B cell (primary cell): Measurements from ENCODE around the gene ICAM4. TPM values are rescaled to one million over a fixed set of nuclear protein-coding genes. Genes with fewer than 3 reads are reported as not detected.
A peak's percentile ranks its signal among the peaks of the same experiment; 100 is the strongest.

Source experiments
- ATAC-seq: fragments of 200-7000 bp; cut with Tn5 transposase; one replicate; pipeline ENCODE4 v1.10.0; 2021; ENCODE audit warnings: low read depth, mild to moderate bottlenecking, moderate number of reproducible peaks, moderate library complexity
- CTCF ChIA-PET: fragments of 350-600 bp; sonication (Branson Sonifier 250); formaldehyde crosslinking; loops from one replicate; lab custom pipeline; 2021; ENCODE audit warnings: antibody characterized with exemption, inconsistent platforms; lab: Charles Lee
- POLR2A ChIA-PET: fragments of 350-600 bp; sonication (Branson Sonifier 250); formaldehyde crosslinking; loops from one replicate; lab custom pipeline; 2021; ENCODE audit warnings: antibody characterized with exemption; lab: Charles Lee
- DNase-seq: peaks from one replicate; pipeline ENCODE4 v3.0.0; 2013
- H2AFZ ChIP-seq: 2 replicates; pipeline ENCODE4 v1.6.1; 2012; ENCODE audit warnings: mild to moderate bottlenecking, low read depth, low read length; ENCODE audit not compliant: insufficient read depth, poor library complexity, severe bottlenecking
- H3K27ac ChIP-seq, 2 donors: 1 replicate in 1 of 2; 2 replicates in 1 of 2; pipeline ENCODE4 v1.5.1; 2012 to 2013; ENCODE audit warnings: low read length in 2 of 2, mild to moderate bottlenecking in 2 of 2, moderate library complexity in 1 of 2
- H3K27me3 ChIP-seq, 4 experiments: fragments of 200-600 bp in 1 of 4; sonication (generic) in 1 of 4; replicated peaks in 1 of 4; 1 replicate in 2 of 4; 2 replicates in 2 of 4; pipeline versions ENCODE4 v1.6.1 to v1.7.0; 2013 to 2016; ENCODE audit warnings: low read length in 3 of 4, mild to moderate bottlenecking in 2 of 4, mixed read lengths in 1 of 4, moderate library complexity in 1 of 4; ENCODE audit not compliant: insufficient read depth in 4 of 4, control insufficient read depth in 3 of 4; ENCODE audit errors: control extremely low read depth in 1 of 4
- H3K36me3 ChIP-seq, 2 experiments: replicated peaks in 1 of 2; 1 replicate in 1 of 2; 2 replicates in 1 of 2; pipeline versions ENCODE4 v1.6.1 to v1.7.1; 2013; ENCODE audit warnings: low read length in 1 of 2; ENCODE audit not compliant: insufficient read depth in 2 of 2, control insufficient read depth in 1 of 2; ENCODE audit errors: control extremely low read depth in 1 of 2, extremely low read depth in 1 of 2
- H3K4me1 ChIP-seq, 2 donors: fragments of 200-600 bp in 1 of 2; sonication (generic) in 1 of 2; 1 replicate in 1 of 2; 2 replicates in 1 of 2; pipeline versions ENCODE4 v1.5.1 to v1.6.1; 2013 to 2017; ENCODE audit warnings: low read length in 2 of 2; ENCODE audit not compliant: control insufficient read depth in 2 of 2, insufficient read depth in 2 of 2
- H3K4me2 ChIP-seq: replicated peaks from 2 replicates; pipeline ENCODE3; 2012; ENCODE audit warnings: mild to moderate bottlenecking, low read depth, low read length; ENCODE audit not compliant: poor library complexity, severe bottlenecking
- H3K4me3 ChIP-seq, 5 experiments: fragments of 200-600 bp in 1 of 5; sonication (generic) in 1 of 5; 1 replicate in 3 of 5; 2 replicates in 2 of 5; pipeline versions ENCODE4 v1.5.1 to v1.7.0; 2011 to 2016; ENCODE audit warnings: low read length in 4 of 5, mild to moderate bottlenecking in 4 of 5, low read depth in 2 of 5, control low read depth in 1 of 5, moderate library complexity in 1 of 5; ENCODE audit not compliant: insufficient read depth in 1 of 5; ENCODE audit errors: control extremely low read depth in 1 of 5, extremely low read depth in 1 of 5
- H3K79me2 ChIP-seq: fragments of 200-600 bp; sonication (generic); one replicate; pipeline ENCODE4 v1.6.0; 2016; ENCODE audit warnings: low read length; ENCODE audit not compliant: control insufficient read depth, insufficient read depth
- H3K9ac ChIP-seq: fragments of 200-600 bp; sonication (generic); 2 replicates; pipeline ENCODE4 v1.6.1; 2017; ENCODE audit warnings: mild to moderate bottlenecking, low read length, moderate library complexity
- H3K9me3 ChIP-seq, 3 donors: one replicate each; pipeline versions ENCODE4 v1.6.1 to v1.7.1; 2013; ENCODE audit warnings: low read length in 2 of 3; ENCODE audit not compliant: control insufficient read depth in 2 of 3, insufficient read depth in 1 of 3; ENCODE audit errors: control extremely low read depth in 1 of 3
- H4K20me1 ChIP-seq: 2 replicates; pipeline ENCODE4 v1.6.0; 2012; ENCODE audit warnings: mild to moderate bottlenecking, low read length; ENCODE audit not compliant: insufficient read depth, control insufficient read depth, poor library complexity, severe bottlenecking
- H3K27ac Mint-ChIP-seq: one replicate; pipeline ENCODE4 v1.8.0; 2021; ENCODE audit warnings: mixed read lengths
- H3K27me3 Mint-ChIP-seq: one replicate; pipeline ENCODE4 v1.8.0; 2021; ENCODE audit warnings: mixed read lengths
- H3K4me1 Mint-ChIP-seq: one replicate; pipeline ENCODE4 v1.8.0; 2021; ENCODE audit warnings: mixed read lengths
- H3K4me3 Mint-ChIP-seq: one replicate; pipeline ENCODE4 v1.8.0; 2021; ENCODE audit warnings: mixed read lengths
- H3K9me3 Mint-ChIP-seq: one replicate; pipeline ENCODE4 v1.8.0; 2022; ENCODE audit warnings: mixed read lengths; ENCODE audit not compliant: insufficient read depth
- CTCF ChIP-seq: fragments of 200-600 bp; IDR thresholded peaks from one replicate; pipeline ENCODE4 v1.8.0; 2022; ENCODE audit warnings: antibody characterized with exemption, mild to moderate bottlenecking
- EZH2 ChIP-seq: IDR thresholded peaks from 2 replicates; pipeline ENCODE4 v1.6.1; 2012; ENCODE audit warnings: borderline replicate concordance, low read depth, mild to moderate bottlenecking, moderate library complexity, low read length; ENCODE audit not compliant: insufficient read depth, poor library complexity, severe bottlenecking
- WGBS: methylation state at CpG from one replicate; pipeline ENCODE4 v1.1.5; 2013; ENCODE audit warnings: missing lambda C conversion rate; ENCODE audit not compliant: insufficient coverage; 5-methylcytosine and 5-hydroxymethylcytosine counted together
- intact Hi-C: fragments of 100-400 bp; cut with micrococcal nuclease; formaldehyde crosslinking; loops from one replicate; pipeline ENCODE4 v1.10.0; 2022
- polyA plus RNA-seq: library from polyadenylated mRNA; depleted of rRNA; stranded (reverse); fragments of >200 nt; gene quantifications from 2 replicates; pipeline ENCODE4 v1.2.3, GENCODE V29; 2012
- total RNA-seq, 2 donors: library from RNA; stranded (reverse); fragments of 120-200 nt in 1 of 2; gene quantifications; 1 replicate in 1 of 2; 2 replicates in 1 of 2; pipeline versions ENCODE4 v1.2.3 to v1.2.4, GENCODE V29; 2013 to 2022

Gene ICAM4
- total and polyA plus RNA-seq, 2 donors (not counting 1 experiment from before 2014, with no cell fraction given), result 0.44 to 0.78 TPM

- Mint-ChIP-seq H3K9me3 (no peaks in the 10 kb centered on the region), H3K4me1 (peaks cover 20% of the 10 kb centered on the region), H3K4me3 (no peak overlapping the region), H3K27me3 (no peaks in the 10 kb centered on the region), H3K27ac (no peak overlapping the region)
- Histone ChIP-seq H4K20me1 (peaks cover 75% of the 10 kb centered on the region), H3K27ac (no peak overlapping the region), H2AFZ (no peak overlapping the region), H3K4me2 (no peak overlapping the region), H3K4me3 (no peak overlapping the region), H3K9ac (no peak overlapping the region), H3K27me3 (no peaks in the 10 kb centered on the region), H3K36me3 (peaks cover 0 to 61% of the 10 kb centered on the region in 2 experiments), H3K9me3 (peaks cover 0 to 9% (median 0%) of the 10 kb centered on the region in 3 donors), H3K4me1 (peaks cover 14 to 22% of the 10 kb centered on the region in 2 donors), H3K79me2 (peaks cover 68% of the 10 kb centered on the region)
- no peak for TF ChIP-seq EZH2
- no peak for TF ChIP-seq CTCF
- POLR2A ChIA-PET, result no interaction called here
- ATAC-seq (no peak), DNase-seq (peak; percentile 4)
- 98% methylated on average over 13 of the region's 13 CpGs for WGBS
- CTCF ChIA-PET, result interaction anchor here (1.2 to 1.3 kb wide), 2 partner anchors 61 to 104 kb away, joined by 3 read pairs; no protein-coding TSS in a partner anchor
- intact Hi-C loops, result no loop called here
Observed at GRCh38 chr19:10329555-10329954, 42.8 kb downstream of the ICAM4 start.

GRCh38 chr19:10332158-10332964 lies 45.6 kb downstream of the ICAM4 start:
- peaks cover 0 to 57% of the 10 kb centered on the region in 2 experiments for H3K36me3 ChIP-seq
- H3K79me2 ChIP-seq, result peaks cover 92% of the 10 kb centered on the region
- DNase-seq, result no peak
- H3K27ac Mint-ChIP-seq, result peak overlapping the region; percentile 97
- H3K4me1 Mint-ChIP-seq, result peaks cover 20% of the 10 kb centered on the region
- no peaks in the 10 kb centered on the region for H3K27me3 ChIP-seq
- ChIA-PET POLR2A (interaction anchor here (0.8 to 2.2 kb wide), 3 partner anchors 43 to 61 kb away, joined by 3 to 9 read pairs (median 9); partner anchors contain the start of genes ICAM1 and ICAM5), CTCF (interaction anchor here (0.9 to 4.3 kb wide), 2 partner anchors 12 to 62 kb away, joined by 3 to 14 read pairs; partner anchors contain the start of gene ICAM1)
- peak overlapping the region; percentile 63 to 94 (median 83) for H3K4me3 ChIP-seq
- WGBS, result 66% methylated on average over 11 of the region's 18 CpGs
- intact Hi-C loops, result loop anchor here (5.0 kb wide), 1 partner anchor 320 kb away; the partner anchor contains the start of gene ILF3
- H3K4me3 Mint-ChIP-seq, result peak overlapping the region; percentile 97
- no peak for ATAC-seq
- peak overlapping the region; percentile 95 for H2AFZ ChIP-seq
- peak overlapping the region; percentile 88 for H3K9ac ChIP-seq
- H4K20me1 ChIP-seq, result peaks cover 73% of the 10 kb centered on the region
- no peaks in the 10 kb centered on the region for H3K27me3 Mint-ChIP-seq
- peaks cover 0 to 15% (median 0%) of the 10 kb centered on the region in 3 donors for H3K9me3 ChIP-seq
- TF ChIP-seq CTCF (no peak), EZH2 (no peak)
- H3K4me2 ChIP-seq, result peak overlapping the region; percentile 86
- peak overlapping the region; percentile 90 to 91 for H3K27ac ChIP-seq
- H3K9me3 Mint-ChIP-seq, result no peaks in the 10 kb centered on the region
- peaks cover 14 to 23% of the 10 kb centered on the region in 2 donors for H3K4me1 ChIP-seq
